CD4-positive, alpha-beta T cell treated with Interleukin-1 beta for 1 hour (primary cell): ENCODE measurements around the gene ERCC6L.

Source experiments
- DNase-seq, 2 donors: peaks; one replicate each; pipeline ENCODE4 v3.0.0-alpha.2; 2020 to 2022

Gene ERCC6L, protein sequence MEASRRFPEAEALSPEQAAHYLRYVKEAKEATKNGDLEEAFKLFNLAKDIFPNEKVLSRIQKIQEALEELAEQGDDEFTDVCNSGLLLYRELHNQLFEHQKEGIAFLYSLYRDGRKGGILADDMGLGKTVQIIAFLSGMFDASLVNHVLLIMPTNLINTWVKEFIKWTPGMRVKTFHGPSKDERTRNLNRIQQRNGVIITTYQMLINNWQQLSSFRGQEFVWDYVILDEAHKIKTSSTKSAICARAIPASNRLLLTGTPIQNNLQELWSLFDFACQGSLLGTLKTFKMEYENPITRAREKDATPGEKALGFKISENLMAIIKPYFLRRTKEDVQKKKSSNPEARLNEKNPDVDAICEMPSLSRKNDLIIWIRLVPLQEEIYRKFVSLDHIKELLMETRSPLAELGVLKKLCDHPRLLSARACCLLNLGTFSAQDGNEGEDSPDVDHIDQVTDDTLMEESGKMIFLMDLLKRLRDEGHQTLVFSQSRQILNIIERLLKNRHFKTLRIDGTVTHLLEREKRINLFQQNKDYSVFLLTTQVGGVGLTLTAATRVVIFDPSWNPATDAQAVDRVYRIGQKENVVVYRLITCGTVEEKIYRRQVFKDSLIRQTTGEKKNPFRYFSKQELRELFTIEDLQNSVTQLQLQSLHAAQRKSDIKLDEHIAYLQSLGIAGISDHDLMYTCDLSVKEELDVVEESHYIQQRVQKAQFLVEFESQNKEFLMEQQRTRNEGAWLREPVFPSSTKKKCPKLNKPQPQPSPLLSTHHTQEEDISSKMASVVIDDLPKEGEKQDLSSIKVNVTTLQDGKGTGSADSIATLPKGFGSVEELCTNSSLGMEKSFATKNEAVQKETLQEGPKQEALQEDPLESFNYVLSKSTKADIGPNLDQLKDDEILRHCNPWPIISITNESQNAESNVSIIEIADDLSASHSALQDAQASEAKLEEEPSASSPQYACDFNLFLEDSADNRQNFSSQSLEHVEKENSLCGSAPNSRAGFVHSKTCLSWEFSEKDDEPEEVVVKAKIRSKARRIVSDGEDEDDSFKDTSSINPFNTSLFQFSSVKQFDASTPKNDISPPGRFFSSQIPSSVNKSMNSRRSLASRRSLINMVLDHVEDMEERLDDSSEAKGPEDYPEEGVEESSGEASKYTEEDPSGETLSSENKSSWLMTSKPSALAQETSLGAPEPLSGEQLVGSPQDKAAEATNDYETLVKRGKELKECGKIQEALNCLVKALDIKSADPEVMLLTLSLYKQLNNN

DNA sequence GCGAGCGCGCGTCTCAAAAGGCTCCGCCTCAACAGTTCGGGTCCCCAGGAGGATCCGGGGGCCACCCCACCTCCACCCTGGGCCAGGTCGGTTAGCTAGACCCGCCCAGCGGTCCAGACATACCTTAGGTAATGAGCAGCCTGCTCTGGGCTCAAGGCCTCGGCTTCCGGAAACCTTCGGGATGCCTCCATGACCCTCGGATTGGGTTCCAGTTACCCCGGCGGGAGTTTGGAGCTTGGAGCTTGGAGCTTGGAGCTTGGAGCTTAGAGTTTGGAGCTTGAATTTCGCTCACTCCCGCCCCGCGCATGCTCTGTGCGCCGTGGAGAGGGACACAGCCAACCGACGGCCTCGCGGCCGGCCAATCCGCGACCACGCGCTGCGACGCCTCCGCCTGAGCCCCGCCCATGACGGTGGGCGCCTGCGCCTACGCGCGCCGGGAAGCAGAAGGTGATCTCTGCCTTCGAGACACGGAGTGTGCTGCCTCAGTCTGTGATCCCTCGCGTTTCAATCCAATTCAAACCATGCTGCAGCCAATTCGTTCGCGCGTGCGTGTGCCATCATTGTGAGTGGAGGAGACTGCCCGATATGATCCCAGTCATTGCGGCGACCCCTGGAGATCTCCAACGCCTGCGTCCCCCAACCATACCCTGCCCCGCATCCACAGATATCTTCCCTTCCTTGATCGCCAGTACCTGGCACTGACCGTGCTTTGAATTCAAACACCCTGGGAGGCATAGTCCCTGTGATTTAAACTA is at the start of gene ERCC6L:
TSS of gene ERCC6L (minus strand) at position 307 of the 755 bp plus-strand sequence. CDS start at position 191, 116 bp downstream.
- DNase-seq = peak; percentile 89 to 90

GRCh38 chrX:72282302-72282701 is 43.5 kb upstream of the ERCC6L start:
- DNase-seq = no peak

DNA sequence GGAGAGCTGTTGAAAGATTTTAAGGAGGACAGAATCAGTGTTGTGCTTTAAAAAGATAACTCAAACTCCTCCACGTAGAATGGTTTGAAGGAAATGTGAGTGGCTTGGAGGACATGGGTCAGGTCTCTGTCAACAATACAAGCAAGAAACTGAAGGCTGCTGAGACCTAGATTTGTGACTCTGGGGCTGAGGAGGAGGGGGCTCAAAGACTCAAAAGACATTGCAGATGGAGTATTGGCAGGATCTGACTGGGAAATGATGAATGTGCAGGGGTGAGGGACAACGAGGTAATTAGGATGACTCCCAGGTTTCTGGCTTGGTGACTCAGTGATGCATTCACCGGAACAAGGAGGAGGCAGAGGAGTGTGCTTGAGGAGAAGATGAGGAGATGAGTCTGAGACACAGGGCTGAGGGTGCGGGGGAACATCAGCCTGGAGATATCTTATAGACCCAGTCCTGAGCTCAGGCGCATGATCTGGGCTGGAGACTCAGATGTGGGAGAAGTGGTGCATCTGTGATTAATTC is 41.6 kb upstream of the ERCC6L start:
- DNase-seq = no peak

- peak in 1 of 2 donors; percentile 11 for DNase-seq
Measured at GRCh38 chrX:72276478-72276953, 37.7 kb upstream of the ERCC6L start.

DNA sequence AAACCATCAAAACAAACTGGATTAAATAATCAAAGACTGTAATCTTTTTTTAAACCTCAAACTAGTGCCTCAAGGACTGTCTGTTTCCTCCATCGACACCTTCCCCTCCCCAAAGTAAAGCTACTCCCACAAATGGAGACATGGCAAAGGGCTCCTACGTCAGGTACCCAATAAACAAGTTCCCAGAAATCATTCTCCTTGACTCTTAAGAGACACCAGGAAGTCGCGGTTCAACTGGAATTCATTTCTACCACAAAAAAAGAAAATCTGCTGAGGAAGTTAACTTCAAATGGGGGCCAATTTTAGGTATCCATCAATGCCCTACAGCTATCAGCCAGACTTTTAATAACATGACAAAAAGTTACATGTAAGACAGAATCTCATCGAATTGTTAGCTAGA is 35.7 kb upstream of the ERCC6L start:
- peak in 1 of 2 donors; percentile 11 for DNase-seq

GRCh38 chrX:72273718-72274117 is 34.9 kb upstream of the ERCC6L start:
- no peak for DNase-seq

DNA sequence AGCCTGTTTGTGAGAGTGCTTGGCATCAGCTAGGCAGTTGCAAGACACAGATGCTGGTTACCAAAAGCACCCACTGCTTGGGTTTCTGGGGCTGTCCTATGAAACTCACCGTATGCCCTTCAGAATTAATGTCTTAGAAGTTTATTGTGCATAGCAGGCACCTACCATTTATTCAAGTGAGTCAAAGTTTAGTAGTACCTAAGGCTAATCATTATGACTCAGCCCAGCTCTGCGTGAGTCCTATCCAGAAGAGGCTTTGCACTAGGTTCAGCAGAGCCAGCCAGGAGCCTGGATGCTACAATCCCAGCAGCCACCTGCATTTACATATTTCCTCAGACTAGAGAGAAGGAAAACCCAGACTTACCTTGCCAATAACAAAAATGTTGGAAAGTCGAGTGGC is 34.0 kb upstream of the ERCC6L start:
- no peak for DNase-seq

DNA sequence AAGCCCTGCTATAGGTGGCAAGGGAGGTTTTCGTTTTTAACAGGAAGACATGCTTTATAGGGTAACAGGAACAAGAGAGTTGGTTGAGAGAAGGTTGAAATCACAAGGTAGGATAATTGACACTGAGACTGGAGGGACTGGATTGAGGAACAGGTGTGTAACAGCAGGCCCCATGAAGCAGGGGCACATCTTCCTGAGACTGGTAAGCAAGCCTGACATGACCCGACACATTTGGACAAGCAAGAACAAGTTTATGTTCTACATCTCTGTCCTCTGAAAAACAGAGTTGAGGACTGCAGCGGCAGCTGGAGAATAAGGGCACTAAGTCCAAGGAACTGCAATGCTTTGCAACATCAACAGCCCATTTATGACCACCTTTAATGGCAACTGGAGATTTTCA is 33.0 kb upstream of the ERCC6L start:
- DNase-seq = no peak

DNA sequence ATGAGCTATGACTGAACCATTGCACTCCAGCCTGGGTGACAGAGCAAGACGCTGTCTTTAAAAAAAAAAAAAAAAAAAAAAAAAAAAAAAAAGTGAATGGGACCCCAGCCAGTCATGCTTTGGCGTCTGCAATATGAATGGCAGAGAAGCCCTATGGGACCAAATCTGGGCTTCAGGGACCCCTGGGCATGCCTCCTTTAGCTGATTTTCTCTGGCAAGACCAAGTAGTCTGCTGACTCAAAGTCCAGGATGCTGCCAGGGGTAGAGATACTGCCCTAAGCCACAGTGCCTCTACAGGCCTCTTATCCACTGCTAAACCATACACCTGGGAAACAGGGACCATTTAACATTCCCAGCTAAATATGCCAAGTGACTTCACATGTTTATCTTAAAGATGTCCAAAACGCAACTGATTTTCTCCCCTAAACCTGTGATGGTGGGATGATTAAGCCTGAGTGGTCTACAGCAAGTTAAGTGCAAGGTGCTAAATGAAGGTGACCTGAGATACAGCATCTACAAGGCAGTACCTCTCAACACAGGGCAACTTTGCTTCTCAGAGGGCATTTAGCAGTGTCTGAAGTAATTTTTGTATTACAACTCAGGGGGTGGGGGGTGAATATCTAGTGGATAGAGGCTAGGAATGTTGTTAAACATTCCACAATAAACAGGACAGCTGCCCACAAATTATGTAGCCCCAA is 32.4 kb upstream of the ERCC6L start:
- no peak for DNase-seq

DNA sequence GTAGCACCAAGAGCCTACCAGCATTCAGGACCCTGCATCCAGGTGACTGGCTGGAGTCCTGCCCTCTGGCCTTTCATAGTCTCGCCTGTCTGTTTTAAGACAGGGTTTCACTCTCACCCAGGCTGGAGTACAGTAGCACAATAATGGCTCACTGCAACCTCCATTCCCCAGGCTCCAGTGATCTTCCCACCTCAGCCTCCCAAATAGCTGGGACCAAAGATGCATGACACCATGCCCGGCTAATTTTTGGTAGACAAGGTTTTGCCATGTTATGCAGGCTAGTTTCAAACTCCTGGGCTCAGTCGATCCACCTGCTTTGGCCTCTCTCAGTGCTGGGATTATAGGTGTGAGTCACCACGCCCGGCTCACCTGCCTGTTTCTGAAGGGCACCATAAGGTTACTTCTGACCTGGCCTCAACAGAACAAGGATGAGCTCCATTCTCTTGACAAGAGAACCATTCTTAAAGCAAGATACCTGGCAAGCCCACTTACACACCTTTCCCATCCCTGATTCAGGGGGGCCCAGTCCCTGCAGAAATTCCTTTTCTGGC is 31.6 kb upstream of the ERCC6L start:
- no peak for DNase-seq

DNA sequence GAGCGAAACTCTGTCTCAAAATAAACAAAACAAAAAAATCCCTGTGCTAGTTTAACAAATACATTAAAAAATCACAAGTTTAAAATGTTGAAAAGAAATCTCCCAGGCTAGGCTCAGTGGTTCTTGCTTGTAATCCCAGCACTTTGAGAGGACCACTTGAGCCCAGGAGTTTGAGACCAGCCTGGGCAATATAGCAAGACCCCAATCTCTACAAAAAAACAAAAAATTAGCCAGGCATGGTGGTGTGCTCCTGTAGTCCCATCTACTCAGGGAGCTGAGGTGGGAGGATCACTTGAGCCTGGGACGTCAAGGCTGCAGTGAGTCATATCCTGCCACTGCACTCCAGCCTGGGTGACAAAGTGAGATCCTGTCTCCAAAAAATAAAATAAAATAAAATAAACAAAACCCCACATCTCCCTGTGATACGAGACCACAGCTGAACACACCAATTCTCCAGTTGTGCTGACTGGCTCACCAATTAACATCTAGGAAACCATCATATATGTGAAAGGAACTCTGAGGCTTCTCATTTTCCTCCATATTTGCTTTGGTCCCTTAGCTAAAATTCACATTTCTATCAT is 30.9 kb upstream of the ERCC6L start:
- no peak for DNase-seq

DNA sequence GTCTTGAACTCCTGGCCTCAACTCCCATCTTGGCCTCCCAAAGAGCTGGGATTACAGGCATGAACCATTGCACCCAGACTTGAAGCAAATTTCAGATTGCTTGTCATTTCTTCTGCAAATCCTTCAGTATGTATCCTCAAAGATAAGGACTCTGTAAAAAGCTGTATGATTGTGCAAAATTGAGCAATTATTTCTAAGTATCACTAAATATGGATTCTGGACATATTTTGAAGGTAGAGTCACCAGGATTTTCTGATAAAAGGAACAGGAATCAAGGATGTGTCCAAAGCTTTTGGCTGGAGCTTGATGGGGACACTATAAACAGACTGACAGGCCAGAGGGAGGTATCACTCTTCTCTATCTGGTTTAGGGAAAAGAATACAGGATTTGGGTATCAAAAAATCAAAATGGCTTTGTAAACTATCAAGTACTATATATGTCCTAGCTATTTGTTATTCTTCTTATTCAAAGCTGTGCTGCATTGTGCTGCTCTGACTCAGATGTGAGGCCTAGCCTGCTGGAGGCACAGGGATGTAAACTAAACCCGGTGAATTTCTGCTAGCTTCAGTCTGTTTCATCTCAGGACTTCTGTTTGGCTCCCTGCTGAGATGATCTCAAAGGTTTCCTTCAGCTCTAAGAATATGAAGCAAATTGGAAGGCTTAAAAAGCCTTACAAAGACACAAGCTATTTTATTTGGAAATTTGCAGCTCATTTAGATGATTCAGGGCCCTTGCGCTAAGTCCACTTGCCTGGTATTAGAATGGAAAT is 30.0 kb upstream of the ERCC6L start:
- DNase-seq = no peak

DNA sequence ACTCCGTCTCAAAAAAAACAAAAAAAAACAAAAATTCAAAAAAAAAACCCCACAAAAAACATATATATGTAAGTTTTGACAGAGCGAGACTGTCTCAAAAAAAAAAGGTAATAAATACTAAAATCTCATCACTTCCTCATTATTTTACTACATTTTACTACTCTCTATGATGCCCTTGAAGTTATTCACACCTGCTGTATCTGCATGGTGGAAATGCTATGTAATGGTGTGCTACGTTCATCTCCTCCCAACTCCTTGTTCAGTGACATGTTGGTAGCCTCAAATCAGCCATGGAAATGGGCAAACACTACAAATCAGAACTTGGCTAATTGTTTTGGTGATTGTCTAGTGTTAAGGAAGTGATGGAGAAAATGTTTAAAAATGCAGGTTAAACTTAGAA is 26.4 kb upstream of the ERCC6L start:
- DNase-seq = no peak

DNA sequence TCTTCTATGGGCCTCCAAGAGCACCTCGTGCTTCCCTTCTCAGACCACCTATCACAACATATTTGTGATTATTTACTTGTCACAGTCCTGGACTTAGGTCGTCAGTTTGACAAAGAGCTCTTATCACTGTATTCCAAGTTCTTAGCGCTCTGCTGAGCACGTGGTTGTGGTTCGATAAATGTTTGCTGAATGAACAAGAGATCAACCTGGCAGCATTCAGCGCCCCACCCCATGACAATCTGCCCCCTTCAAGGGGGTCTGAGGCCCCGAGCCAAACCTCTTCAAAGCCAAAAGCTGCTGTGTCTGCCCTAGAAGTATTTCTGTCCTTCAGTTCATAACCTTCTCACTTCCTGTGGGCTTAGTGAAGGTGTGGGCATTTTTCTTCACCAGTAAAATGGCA is 23.2 kb upstream of the ERCC6L start:
- no peak for DNase-seq

DNA sequence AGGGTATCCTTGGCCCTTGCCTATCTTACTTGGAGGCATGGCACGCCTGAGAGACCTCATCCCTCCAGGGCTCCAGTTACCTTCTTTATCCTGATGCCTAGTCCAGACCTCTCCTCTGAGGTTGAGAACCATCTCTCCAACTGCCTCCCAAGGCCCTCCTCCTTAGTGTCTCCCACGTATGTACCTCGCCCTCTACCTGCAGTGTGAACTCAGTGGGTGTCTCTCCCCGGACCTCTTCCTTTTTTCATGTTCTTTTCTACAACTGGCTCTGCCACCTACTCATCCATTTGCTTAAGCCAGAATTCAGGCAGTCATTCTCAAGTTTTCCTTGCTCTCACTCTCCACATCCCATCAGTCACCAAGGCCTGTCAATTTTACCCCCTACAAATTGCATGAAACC is 21.6 kb upstream of the ERCC6L start:
- no peak for DNase-seq

- DNase-seq = no peak
Measured at GRCh38 chrX:72258174-72258573, 19.3 kb upstream of the ERCC6L start.

GRCh38 chrX:72255864-72256263 is 17.0 kb upstream of the ERCC6L start:
- DNase-seq = no peak

GRCh38 chrX:72255445-72255844 is 16.6 kb upstream of the ERCC6L start:
- no peak for DNase-seq

DNA sequence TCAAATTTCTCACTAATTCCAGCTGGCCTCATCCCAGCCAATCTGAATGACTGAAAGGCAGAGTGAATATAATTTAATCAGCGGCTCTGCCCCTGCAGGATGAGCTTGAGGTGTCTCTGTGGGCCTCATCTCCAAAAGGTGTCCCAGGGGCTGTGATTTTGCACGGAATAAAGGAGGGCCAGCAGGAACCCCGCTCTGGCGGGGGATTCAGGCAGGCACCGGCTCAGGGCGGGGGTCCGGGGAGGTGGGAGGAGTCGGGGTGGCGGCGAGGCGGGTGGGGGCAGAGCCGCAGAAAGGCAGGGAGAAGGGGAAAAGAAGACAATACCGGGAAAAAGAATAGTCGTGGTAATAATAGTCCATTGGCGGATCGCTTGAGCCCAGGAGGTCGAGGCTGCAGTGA is 16.0 kb upstream of the ERCC6L start:
- no peak for DNase-seq

DNA sequence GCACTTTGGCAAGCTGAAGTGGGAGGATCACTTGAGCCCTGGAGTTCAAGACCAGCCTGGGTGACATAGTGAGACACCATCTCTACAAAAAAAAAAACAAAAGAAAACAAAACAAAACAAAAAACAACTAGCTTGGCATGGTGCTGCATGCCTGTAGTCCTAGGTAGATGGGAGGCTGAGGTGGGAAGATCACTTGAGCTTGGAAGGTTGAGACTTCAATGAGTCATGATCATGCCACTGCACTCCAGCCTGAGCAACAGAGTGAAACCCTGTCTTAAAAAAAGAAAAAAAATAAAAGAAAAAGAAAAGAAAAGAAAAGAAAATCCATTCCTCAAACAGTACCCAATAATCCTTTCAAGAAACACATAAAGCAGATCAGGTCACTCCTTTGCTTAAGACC is 14.9 kb upstream of the ERCC6L start:
- DNase-seq = no peak
